Muscle of leg (tissue), 11 donors: Measurements from ENCODE around the gene DFFA. TPM values are rescaled to one million over a fixed set of nuclear protein-coding genes. Genes with fewer than 3 reads are reported as not detected.
"Not testable (repeated sequence)": the region's sequence is repeated elsewhere in the genome, so short reads cannot be mapped to it uniquely, and the experiment has no call there.

Experiments
- DNase-seq: peaks from one replicate; pipeline ENCODE4 v3.0.0; 2013
- H3K27ac ChIP-seq: one replicate; pipeline ENCODE4 v1.5.1; 2013; ENCODE audit warnings: mild to moderate bottlenecking, low read length, control low read depth
- H3K27me3 ChIP-seq: one replicate; pipeline ENCODE4 v1.6.1; 2013; ENCODE audit warnings: low read length; ENCODE audit not compliant: control insufficient read depth, insufficient read depth
- H3K36me3 ChIP-seq: one replicate; pipeline ENCODE4 v1.6.1; 2013; ENCODE audit warnings: low read length; ENCODE audit not compliant: control insufficient read depth, insufficient read depth
- H3K4me1 ChIP-seq: one replicate; pipeline ENCODE4 v1.6.1; 2013; ENCODE audit warnings: low read length; ENCODE audit not compliant: control insufficient read depth, insufficient read depth
- H3K4me3 ChIP-seq: one replicate; pipeline ENCODE4 v1.5.1; 2013; ENCODE audit warnings: low read length, control low read depth
- H3K9me3 ChIP-seq: replicated peaks from 2 replicates; pipeline ENCODE4 v1.6.1; 2013; ENCODE audit warnings: low read depth, low read length; ENCODE audit not compliant: control insufficient read depth
- WGBS: methylation state at CpG from one replicate; pipeline ENCODE4 v1.1.5; 2013; ENCODE audit warnings: missing lambda C conversion rate; ENCODE audit not compliant: insufficient coverage; 5-methylcytosine and 5-hydroxymethylcytosine counted together
- polyA plus RNA-seq, 8 donors: library from polyadenylated mRNA; unstranded; fragments of 120-200 nt; gene quantifications; one replicate each; pipeline versions ENCODE4 v1.2.1 to v1.2.3, GENCODE V29; 2013; ENCODE audit warnings: inconsistent platforms in 1 of 8, low replicate concordance in 1 of 8; ENCODE audit not compliant: insufficient read length in 8 of 8, insufficient read depth in 1 of 8
- total RNA-seq: library from RNA; stranded (reverse); fragments of 120-200 nt; gene quantifications from one replicate; pipeline ENCODE4 v1.2.4, GENCODE V29; 2013

The DFFA gene
- total and polyA plus RNA-seq, 9 donors = 16.8 to 25.9 (median 19.8) TPM

GRCh38 chr1:10424651-10425050 lies 47.7 kb downstream of the DFFA start:
- H3K4me1 ChIP-seq = peaks cover 12% of the 10 kb centered on the region
- no peak for DNase-seq
- H3K36me3 ChIP-seq = peaks cover 16% of the 10 kb centered on the region
- 80% methylated on average over 1 of the region's 8 CpGs for WGBS
- no peaks in the 10 kb centered on the region for H3K27me3 ChIP-seq
- no peak overlapping the region for H3K4me3 ChIP-seq
- H3K9me3 ChIP-seq = no peaks in the 10 kb centered on the region
- no peak overlapping the region for H3K27ac ChIP-seq

DNA sequence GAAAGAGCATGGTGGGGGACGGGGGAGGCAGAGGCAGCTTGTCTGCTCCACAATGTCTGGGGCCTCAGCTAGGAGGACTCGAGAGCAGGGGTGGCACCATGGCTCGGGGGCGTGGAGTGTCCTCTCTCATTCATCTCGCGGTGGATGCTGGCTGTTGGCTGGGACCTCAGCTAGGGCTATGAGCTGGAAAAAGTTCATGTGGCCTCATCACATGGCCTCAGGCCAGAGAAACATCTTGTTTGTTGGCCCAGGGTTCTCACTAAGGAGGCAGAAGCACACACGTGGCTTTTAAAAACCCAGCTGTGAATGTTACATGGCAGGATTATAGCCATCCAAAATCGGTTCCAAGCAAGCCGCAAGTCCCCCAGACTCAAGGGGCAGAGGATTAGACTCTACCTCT lies 48.3 kb downstream of the DFFA start:
- peak; percentile 83 for DNase-seq
- 10% methylated on average over 8 of the region's 9 CpGs for WGBS
- H3K9me3 ChIP-seq = no peaks in the 10 kb centered on the region
- no peak overlapping the region for H3K27ac ChIP-seq
- no peak overlapping the region for H3K4me3 ChIP-seq
- H3K27me3 ChIP-seq = no peaks in the 10 kb centered on the region
- peaks cover 12% of the 10 kb centered on the region for H3K4me1 ChIP-seq
- H3K36me3 ChIP-seq = peaks cover 22% of the 10 kb centered on the region

DNA sequence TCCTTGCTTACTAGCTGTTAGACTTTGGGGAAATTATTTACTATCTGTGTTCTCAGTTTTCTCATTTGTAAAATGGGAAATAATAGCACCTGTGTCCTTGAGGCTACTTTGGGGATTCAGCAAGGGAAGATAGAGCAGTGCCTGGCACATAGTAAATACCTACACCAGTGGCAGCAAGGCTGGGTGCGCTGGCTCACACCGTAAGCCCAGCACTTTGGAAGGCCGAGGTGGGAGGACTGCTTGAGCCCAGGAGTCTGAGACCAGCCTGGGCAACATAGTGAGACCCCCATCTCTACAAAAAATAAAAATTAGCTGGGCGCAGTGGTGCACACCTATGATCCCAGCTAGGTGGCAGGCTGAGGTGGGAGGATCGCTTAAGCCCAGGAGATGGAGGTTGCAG lies 50.7 kb downstream of the DFFA start:
- H3K27me3 ChIP-seq = no peaks in the 10 kb centered on the region
- no peaks in the 10 kb centered on the region for H3K9me3 ChIP-seq
- peaks cover 43% of the 10 kb centered on the region for H3K36me3 ChIP-seq
- H3K4me1 ChIP-seq = peaks cover 10% of the 10 kb centered on the region
- no peak overlapping the region for H3K27ac ChIP-seq
- no peak for DNase-seq
- no CpG with 5 or more reads among the region's 5 CpGs for WGBS
- H3K4me3 ChIP-seq = no peak overlapping the region

DNA sequence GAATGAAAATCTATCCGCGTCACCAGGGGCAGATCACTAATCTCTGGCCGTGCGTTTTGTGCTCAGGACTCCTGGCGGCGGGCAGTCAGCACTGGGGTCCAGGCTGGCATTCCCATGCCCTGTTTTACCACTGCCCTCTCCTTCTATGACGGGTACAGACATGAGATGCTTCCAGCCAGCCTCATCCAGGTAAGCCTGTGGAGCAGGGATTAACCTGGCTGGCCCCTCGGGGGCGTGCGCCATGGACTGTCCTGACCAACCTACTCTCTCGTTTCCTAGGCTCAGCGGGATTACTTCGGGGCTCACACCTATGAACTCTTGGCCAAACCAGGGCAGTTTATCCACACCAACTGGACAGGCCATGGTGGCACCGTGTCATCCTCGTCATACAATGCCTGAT lies 53.0 kb downstream of the DFFA start:
- Histone ChIP-seq H3K4me3 (no peak overlapping the region), H3K27ac (no peak overlapping the region), H3K9me3 (no peaks in the 10 kb centered on the region), H3K36me3 (peaks cover 61% of the 10 kb centered on the region), H3K4me1 (peaks cover 7% of the 10 kb centered on the region), H3K27me3 (no peaks in the 10 kb centered on the region)
- 86% methylated on average over 15 of the region's 15 CpGs for WGBS
- DNase-seq = no peak

GRCh38 chr1:10418741-10419140 lies 53.6 kb downstream of the DFFA start:
- not testable (repeated sequence) for H3K9me3 ChIP-seq

DNA sequence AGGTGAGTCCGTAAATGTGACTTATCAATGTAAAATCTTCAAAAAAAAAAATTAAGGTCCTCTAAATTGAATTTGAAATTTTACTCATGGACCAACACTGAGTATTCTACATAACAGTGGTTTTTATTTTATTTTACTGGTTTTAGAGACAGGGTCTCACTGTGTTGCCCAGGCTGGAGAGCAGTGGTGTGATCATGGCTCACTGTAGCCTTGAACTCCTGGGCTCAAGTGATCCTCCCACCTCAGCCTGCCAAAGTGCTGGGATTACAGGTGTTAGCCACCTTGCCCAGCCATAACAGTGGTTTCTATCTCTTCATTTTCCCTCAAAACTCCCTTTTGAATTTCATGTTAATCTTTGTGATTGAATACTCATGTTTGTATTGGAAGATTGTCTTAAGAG lies 56.4 kb downstream of the DFFA start:
- no CpG with 5 or more reads among the region's 1 CpG for WGBS
- H3K27ac ChIP-seq = not testable (repeated sequence)

More at GRCh38 chr1:10418741-10419140, 53.6 kb downstream of the DFFA start:
- H3K27me3 ChIP-seq, H3K4me3 ChIP-seq, DNase-seq, H3K4me1 ChIP-seq, H3K27ac ChIP-seq: not testable (repeated sequence)
- peaks cover 65% of the 10 kb centered on the region for H3K36me3 ChIP-seq
- 90% methylated on average over 3 of the region's 8 CpGs for WGBS

GRCh38 chr1:10415211-10415930 lies 57.0 kb downstream of the DFFA start:
- Histone ChIP-seq H3K9me3 (no peaks in the 10 kb centered on the region), H3K27ac (no peak overlapping the region), H3K27me3 (no peaks in the 10 kb centered on the region), H3K4me3 (no peak overlapping the region), H3K36me3 (peaks cover 83% of the 10 kb centered on the region), H3K4me1 (no peaks in the 10 kb centered on the region)
- peak; percentile 53 for DNase-seq
- WGBS = 63% methylated on average over 3 of the region's 6 CpGs

More for the DNA sequence above, 56.4 kb downstream of the DFFA start:
- not testable (repeated sequence) for DNase-seq, H3K9me3 ChIP-seq, H3K4me1 ChIP-seq, H3K4me3 ChIP-seq, H3K27me3 ChIP-seq
- H3K36me3 ChIP-seq = peaks cover 83% of the 10 kb centered on the region

DNA sequence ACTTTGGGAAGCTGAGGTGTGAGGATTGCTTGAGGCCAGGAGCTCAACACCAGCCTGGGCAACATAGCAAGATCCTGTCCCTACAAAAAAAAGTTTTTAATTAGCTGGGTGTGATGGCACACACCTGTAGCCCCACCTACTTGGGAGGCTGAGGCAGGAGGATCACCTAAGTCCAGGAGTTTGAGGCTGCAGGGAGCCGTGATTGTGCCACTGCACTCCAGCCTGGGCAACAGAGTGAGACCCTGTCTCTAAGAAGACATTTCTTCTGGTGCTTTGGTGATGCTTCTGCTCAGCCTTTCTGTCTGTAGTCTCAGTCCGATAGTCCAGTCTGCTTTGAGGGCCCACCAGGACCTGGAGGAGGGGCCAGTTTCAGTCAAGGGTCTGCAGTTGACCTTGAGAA lies 65.1 kb downstream of the DFFA start:
- DNase-seq = no peak
- H3K4me3 ChIP-seq = no peak overlapping the region
- 93% methylated on average over 2 of the region's 2 CpGs for WGBS
- no peak overlapping the region for H3K27ac ChIP-seq
- H3K27me3 ChIP-seq = no peaks in the 10 kb centered on the region
- peaks cover 87% of the 10 kb centered on the region for H3K36me3 ChIP-seq
- no peaks in the 10 kb centered on the region for H3K4me1 ChIP-seq
- no peaks in the 10 kb centered on the region for H3K9me3 ChIP-seq

Other genes starting within 250 kb of the DFFA start
- 51.2 TPM for gene PGD, start 73.5 kb downstream of the DFFA start, total RNA-seq
- gene PGD, start 73.5 kb downstream of the DFFA start, polyA plus RNA-seq = 100 to 1,000 TPM; 103 to 150 (median 126) TPM
- gene CENPS, start 42.1 kb downstream of the DFFA start, total RNA-seq = 5.4 TPM
- gene CENPS, start 42.1 kb downstream of the DFFA start, polyA plus RNA-seq = 10 to 100 TPM in 5 of 8 donors, 1 to 10 TPM in 3; 8.5 to 11.7 (median 10.7) TPM
- gene CORT, start 22.5 kb downstream of the DFFA start, total RNA-seq = 0.98 TPM
- gene CORT, start 22.5 kb downstream of the DFFA start, polyA plus RNA-seq = 1 to 10 TPM in 6 of 8 donors, under 1 TPM in 2; 0.55 to 1.4 (median 1.1) TPM
- 11.7 TPM for gene PEX14, start 2.4 kb upstream of the DFFA start, total RNA-seq
- 10 to 100 TPM; 14.2 to 16.8 (median 15.2) TPM for gene PEX14, start 2.4 kb upstream of the DFFA start, polyA plus RNA-seq